GM19238 (cell line): Measurements from ENCODE around the gene PPIL6.

ENCODE experiments used
- DNase-seq: peaks from one replicate; pipeline ENCODE4 v3.0.0; 2011; ENCODE audit warnings: low spot score; ENCODE audit not compliant: insufficient read length

Gene PPIL6

DNA sequence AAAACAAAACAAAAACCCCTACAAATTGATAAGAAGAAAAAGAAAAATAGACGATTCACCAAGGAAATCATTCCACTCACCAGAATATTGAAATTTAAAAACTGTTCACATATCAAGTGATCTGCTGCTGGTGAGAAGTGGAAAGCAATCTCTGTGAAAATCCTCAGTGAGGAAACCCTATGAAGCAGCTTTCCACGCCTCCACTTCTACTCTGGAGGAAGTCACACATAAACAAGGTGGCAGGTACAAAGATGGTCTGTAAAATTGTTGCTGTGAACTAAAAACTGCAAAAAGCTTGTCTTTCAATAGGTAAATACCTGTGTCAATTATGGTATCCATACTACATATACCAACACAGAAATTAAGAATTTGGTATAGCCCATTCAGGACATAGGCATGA lies 76.7 kb downstream of the PPIL6 start:
- DNase-seq = no peak

DNA sequence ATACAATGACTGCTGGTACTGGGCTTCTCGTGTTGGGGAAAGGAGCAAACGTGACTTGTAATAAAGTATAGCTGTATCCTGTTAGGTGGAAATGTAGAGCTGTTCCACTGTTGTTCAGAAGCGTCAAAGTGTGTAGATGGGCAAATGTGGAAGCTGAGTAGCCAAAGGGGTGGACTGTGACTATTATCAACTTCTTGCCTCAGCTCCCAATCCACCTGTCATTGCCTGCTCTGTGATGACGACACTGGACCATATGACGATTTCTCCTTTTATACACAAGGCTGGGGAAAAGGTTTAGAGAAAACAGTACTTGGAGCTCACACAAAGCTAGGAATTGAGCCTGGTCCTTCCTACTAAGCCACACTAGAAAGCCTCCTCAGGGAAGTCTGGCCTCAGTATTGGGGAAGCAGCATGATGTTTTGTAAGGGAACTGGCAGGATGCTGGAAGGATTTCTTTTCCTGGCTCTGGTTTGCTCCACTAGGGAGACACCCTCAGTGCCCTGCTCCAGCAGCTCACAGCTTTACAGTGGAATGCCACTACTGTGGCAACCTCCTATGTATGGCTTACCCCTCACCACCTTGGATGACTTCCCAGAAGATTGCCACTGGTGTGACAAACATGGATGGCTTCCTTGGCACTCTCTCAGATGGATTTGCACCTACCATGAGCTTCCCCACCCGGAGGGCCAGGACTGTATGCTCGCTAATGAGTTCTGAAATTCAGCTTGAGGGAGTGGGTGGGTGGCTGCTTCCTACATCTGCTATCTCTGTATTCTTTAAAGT lies 78.1 kb downstream of the PPIL6 start:
- no peak for DNase-seq

DNA sequence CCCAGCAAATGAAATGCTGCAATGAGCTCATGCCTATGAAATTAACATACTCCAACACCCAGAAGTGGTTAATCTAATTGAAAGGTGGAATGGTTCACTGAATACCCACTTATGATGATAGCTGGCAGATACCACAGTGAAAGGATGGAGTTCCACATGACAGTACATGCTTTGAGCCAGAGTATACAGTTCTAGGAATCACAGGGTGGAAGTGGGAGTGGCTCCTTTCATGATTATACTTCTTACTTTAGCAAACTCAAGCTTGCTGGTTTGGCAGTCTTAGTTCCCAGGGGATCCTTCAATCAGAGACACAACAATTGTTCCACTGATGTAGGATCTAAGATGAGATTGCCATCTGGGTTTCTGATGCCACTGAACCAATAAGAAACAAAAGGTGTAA lies 79.6 kb downstream of the PPIL6 start:
- DNase-seq = no peak

DNA sequence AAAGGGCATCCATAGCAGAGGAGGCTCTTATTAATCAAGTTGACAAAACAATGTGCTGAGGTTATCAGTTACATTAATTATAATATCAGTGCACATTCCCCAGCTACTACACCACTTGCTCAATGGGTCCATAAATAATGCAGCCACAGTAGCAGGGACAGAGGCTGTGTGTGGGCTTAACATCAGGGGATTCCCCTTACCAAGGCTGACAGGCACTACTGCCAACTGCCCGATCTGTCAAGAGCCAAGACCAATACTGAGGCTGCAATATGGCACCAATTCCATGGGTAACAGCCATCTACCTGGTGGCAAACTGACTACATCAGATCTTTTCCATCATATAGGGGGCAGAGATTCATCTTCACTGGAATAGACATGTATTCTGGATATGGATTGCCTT lies 80.1 kb downstream of the PPIL6 start:
- no peak for DNase-seq

DNA sequence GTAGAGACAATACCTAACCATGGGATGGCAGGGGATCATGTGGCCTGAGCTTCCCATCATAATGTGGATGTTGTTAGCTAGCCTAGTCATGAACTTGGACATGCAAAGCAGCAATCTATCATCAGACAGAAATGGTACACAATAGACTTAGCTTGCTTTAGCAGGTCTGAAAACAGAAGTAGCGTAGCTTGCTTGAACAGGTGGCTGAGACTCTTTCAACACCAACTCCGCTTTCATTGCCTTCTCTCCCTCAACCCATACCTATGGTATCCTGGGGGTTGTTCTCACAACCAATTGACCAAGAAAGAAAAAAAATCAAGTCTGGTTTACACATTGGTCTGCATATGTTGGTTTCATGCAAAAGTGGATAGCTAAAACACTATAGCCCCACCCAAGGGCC lies 81.2 kb downstream of the PPIL6 start:
- DNase-seq = no peak

DNA sequence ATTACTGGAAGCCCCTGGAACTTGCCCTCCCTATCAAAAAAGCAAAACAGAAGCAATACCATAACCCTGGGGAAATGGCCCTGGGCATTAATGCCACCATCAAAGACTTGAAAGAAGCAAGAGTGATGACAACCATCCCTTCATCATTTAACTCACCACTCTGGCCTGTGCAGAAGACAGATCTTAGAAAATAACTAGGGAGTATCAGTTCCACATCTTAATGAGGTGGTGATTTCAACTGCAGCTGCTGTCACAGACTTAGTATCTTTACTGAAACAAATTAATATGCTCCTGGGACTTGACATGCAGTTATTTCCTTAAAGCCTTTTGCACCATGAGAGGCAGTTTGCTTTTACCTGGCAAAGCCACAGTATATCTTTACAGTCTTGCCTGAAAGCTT lies 82.2 kb downstream of the PPIL6 start:
- no peak for DNase-seq

DNA sequence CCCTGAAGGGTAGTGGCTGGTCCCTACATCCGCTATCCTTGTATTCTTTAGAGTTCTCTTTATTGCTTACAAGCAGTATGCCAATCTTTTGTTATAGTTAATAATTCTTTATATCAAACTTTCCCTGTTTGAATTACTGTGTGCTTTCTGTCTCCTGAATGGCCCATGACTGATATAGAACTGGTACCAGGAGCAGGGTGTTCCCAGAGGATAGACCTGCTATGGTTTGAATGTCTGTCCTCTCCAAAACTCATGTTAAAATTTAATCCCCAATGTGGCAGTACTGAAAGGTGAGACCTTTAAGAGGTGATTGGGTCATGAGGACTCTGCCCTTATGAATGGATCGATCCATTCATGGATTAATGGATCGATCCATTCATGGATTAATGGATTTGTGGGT lies 84.2 kb downstream of the PPIL6 start:
- DNase-seq = no peak

DNA sequence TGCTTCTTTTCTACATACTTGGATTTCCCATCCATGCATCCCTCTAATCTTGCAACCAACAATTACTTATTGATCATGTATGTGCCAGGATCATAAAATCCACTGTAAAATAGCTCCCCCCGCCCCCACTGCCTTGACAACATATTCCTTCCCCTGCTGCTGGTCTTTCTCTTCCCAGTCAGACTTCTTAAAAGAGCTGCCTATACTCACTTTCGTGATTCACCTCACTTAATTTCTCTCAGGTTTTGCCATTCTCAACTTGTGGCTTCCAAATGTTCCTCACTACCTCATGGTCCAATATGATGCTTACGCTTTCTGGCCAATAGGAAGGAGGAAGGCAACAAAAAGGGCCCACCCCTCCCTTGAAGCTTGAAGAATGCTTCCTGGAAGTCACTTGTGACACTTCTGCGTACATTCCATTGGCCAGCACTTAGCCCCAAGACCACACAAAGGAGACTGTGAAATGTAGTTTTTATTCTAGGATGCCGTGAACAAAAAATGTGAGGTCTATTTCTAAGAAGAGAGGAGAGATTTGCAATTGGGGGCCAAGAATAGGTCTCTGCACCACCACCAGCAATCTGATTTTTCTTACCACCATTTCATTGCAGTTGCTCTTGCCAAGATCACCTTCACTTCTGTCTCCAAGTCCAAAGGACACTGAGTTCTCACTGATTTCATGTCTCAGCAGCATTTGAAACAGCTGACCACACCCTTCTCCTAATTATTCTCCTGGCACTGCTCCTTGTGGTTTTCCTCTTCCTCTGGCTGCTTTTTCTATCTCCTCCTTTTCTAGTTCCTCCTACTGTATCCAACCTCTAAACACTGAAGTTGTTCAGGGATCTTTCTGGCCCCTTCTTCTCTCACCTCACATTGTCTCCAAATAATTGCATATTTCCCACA lies 88.9 kb downstream of the PPIL6 start:
- DNase-seq = no peak

DNA sequence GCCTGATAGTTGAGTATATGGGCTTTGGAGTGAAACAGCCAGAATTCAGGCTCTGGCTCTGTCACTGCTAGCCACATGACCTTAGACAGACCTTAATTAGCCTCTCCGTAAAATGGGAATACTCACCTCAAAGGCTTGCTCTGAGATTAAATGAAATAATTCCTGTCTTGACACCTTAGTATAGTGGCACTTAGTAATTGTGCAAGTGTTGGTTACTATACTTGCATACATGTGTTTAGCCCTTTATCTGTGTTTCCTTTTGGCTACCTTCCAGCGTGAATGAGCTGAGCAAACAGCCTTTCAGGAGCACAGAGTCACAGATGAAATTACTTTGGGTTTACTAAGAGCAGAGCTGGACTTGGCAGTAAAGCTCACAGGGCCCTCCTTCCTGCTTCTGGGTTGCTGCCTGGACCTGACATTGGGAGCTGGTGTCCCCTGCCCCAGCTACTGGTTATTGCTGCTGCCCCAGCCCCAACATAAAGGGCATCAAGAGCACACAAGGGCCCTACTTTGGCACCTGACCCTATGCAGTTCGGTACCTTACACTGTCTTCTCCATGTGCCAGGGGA lies 90.9 kb downstream of the PPIL6 start:
- no peak for DNase-seq

DNA sequence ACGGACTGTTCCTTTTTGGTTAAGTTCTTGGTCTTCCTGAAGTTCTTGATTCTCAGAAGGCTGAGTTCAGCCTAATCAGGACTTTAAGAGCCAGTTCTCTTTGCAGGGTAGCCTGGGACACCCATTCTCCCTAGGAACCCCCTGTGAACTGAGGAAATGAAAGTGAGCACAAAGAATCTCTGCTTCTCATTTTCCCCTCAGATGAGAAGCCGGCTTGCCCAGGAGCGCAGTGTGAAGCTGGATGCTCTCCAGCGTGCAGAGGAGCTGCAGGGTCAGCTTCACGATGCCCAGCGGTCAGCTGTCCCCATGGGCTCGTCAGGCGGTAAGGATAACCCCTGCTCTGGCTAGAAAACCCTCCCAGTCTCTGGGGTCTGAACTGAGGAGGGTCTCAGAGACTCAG lies 92.2 kb downstream of the PPIL6 start:
- no peak for DNase-seq

DNA sequence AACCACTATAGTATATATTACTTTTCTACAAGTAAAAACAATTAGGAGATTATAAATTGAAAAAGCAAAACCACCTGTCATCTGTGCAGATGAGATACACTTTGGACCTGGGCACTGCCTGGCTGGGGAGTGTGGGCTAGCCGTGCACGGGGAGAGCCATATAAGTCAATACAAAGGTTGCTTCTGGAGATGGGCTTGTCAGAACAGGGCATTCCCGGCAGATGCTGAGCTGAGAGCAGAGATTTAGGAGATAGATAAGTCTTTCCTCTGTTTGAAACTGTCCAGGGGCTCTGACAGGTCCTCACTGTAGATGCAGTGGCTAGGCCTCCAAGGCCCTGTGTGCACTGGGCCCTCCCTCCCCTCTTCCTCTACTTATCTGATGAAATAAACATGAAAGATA lies 92.6 kb downstream of the PPIL6 start:
- DNase-seq = no peak

DNA sequence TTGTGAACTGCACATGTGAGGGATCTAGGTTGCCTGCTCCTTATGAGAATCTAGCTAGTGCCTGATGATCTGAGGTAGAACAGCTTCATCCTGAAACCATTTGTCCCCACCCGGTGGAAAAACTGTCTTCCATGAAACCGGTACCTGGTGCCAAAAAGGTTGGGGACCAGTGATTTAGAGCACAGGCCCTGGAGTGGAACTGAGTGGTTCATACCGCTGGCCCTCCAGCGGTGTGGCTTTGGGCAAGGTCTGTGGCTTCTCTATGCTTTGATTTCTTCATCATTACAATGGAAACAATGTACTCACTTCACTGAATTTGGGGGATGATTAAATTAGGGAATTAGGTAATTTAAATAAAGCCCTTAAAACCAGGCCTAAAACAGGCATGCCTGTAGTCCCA lies 94.4 kb downstream of the PPIL6 start:
- no peak for DNase-seq

DNA sequence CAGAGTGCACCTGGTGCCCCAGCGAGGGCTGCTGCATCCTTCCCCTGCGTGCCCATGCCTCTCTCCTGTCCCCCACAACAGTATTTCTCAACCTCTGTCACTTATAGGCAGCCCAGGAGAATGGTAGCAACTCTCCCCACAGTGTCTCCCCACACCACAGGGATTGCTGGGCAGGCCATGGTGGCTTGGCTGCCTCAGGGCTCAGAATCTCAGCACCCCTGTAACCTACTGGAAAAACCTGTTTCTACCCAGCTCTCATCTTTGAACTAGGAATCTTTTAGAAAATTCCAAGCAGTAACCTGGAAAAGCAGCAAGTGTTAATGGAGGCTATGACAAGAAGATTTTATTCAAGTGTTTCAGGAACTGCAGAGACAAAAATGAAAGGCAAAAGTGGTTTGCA lies 96.2 kb downstream of the PPIL6 start:
- DNase-seq = no peak

DNA sequence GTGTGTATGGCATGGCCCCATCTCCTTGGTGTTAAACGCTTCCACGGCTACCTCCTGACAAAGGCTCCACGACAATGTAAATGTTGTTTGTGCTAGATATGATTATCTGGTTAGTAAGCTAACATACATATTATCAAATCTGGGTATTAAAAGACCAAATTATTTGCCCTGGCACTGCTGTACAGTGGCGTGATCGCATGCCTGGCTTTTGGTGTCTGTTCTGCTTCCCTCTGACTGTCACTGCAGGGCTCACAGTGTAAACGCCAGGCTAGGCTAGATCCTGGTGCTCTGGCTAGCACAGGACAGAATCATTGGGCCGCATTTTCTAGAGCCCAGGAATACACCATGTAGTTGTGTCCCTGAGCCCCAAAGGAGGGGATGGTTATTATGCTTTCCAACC lies 96.9 kb downstream of the PPIL6 start:
- DNase-seq = no peak

DNA sequence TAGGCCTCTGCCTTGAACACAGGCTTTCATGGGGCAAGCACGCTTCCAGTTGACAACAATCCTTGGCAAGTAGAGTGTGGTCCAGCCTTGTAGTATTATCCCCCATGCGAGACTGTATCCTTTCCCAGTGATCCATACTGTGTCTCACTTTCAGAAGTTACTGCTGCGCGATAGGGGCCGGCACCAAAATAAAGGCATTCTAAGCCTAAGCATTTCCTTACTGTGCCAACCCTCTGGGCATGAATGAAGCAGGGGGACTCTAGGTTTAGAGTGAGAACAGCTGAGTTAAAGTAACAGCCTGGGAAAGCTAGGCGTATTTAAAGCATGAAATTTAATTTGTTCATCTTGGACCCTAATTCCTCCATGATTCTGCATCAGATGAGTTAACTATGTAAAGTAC lies 97.5 kb downstream of the PPIL6 start:
- DNase-seq = no peak

DNA sequence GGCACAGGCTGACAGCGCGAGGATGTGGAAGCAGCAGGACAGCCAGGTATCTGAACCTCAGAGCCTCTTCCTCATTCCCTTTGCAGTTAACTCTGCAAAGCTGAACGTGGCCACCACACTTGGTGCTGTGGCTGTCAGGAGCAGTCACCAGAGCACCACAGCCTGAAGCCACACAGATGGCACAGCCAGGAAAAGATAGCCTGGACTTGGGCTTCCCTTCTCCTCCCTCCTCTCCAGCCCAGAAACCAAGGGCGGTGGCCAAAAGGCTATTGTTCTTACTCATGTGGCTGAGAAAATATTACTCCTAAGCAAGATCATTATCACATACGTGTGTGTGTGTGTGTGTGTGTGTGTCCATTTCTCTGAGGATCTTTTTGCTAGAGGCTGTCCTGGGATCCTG lies 97.9 kb downstream of the PPIL6 start:
- DNase-seq = no peak

DNA sequence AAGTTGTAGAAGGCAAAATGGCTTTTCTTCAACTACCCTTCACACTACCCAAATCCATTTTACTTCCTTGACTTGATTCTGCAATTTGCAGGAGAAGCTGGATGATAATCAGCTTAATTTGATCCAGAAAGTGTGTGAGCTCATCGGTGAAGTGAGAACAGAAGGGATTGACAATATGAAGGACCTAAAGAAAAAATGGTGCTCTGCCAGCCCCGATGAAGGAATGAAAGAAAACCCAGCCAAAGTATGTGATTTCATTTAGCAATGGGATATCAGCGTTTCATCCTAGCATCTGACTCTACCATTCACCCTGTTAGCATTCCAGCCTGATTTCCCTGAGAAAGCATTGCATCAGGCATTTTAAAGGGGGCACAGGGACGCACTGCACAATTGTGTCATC lies 99.6 kb downstream of the PPIL6 start:
- no peak for DNase-seq
